Thoracic aorta (tissue), 2 donors: ENCODE results near the gene VPS37B. TPM values are rescaled to one million over a fixed set of nuclear protein-coding genes. Genes with fewer than 3 reads are reported as not detected.
"Not testable (repeated sequence)": the region's sequence is repeated elsewhere in the genome, so short reads cannot be mapped to it uniquely, and the experiment has no call there.

Experiments
- ATAC-seq: fragments of 150-250 bp; one replicate; pipeline ENCODE4 v1.8.0; 2017; ENCODE audit warnings: low read depth; ENCODE audit not compliant: insufficient number of reproducible peaks, low FRiP score
- DNase-seq: peaks from one replicate; pipeline ENCODE4 v3.0.0-alpha.2; 2020; ENCODE audit warnings: low spot score
- H3K27ac ChIP-seq, 2 donors: fragments of 200-600 bp; sonication (generic); 1 replicate in 1 of 2; 2 replicates in 1 of 2; pipeline ENCODE4 v1.5.1; 2016; ENCODE audit warnings: mild to moderate bottlenecking in 2 of 2, moderate library complexity in 2 of 2
- H3K27me3 ChIP-seq: fragments of 200-600 bp; sonication (generic); replicated peaks from 2 replicates; pipeline ENCODE4 v1.6.0; 2016; ENCODE audit warnings: mild to moderate bottlenecking; ENCODE audit not compliant: insufficient read depth
- H3K36me3 ChIP-seq: fragments of 200-600 bp; sonication (generic); one replicate; pipeline ENCODE4 v1.5.1; 2016
- H3K4me1 ChIP-seq, 2 donors: fragments of 200-600 bp; sonication (generic); 1 replicate in 1 of 2; 2 replicates in 1 of 2; pipeline versions ENCODE4 v1.5.1 to v1.6.0; 2016; ENCODE audit warnings: low read depth in 2 of 2, mild to moderate bottlenecking in 1 of 2; ENCODE audit not compliant: control insufficient read depth in 1 of 2
- H3K4me3 ChIP-seq: fragments of 200-600 bp; sonication (generic); 2 replicates; pipeline ENCODE4 v1.5.1; 2016; ENCODE audit warnings: mild to moderate bottlenecking
- H3K9me3 ChIP-seq: fragments of 200-600 bp; sonication (generic); 2 replicates; pipeline ENCODE4 v1.5.1; 2016
- CTCF ChIP-seq: fragments of 200-600 bp; sonication (generic); IDR thresholded peaks from one replicate; pipeline ENCODE4 v1.5.1; 2019; ENCODE audit warnings: antibody characterized with exemption
- total RNA-seq, 2 donors: library from RNA; depleted of rRNA; stranded (reverse); fragments of >200 nt; gene quantifications; one replicate each; pipeline versions ENCODE4 v1.1.0 to v1.2.3, GENCODE V29; 2016

Gene VPS37B
- total RNA-seq, 2 donors from 2014 or later, result 30.9 to 50.1 TPM

GRCh38 chr12:122878780-122879612 is 16.9 kb downstream of the VPS37B start:
- ATAC-seq (no peak), DNase-seq (no peak)
- Histone ChIP-seq H3K9me3 (no peaks in the 10 kb centered on the region), H3K27ac (no peak overlapping the region), H3K27me3 (no peaks in the 10 kb centered on the region), H3K36me3 (no peaks in the 10 kb centered on the region), H3K4me3 (no peak overlapping the region), H3K4me1 (peaks cover 0 to 33% of the 10 kb centered on the region in 2 donors)
- TF ChIP-seq CTCF, result no peak

- Histone ChIP-seq H3K4me1 (peaks cover 9 to 39% of the 10 kb centered on the region in 2 donors), H3K27ac (no peak overlapping the region), H3K4me3 (no peak overlapping the region), H3K9me3 (no peaks in the 10 kb centered on the region), H3K36me3 (no peaks in the 10 kb centered on the region), H3K27me3 (no peaks in the 10 kb centered on the region)
- ATAC-seq (no peak), DNase-seq (no peak)
- TF ChIP-seq CTCF, result no peak
Measured at GRCh38 chr12:122876731-122877130, 19.2 kb downstream of the VPS37B start.

GRCh38 chr12:122876281-122876680 is 19.6 kb downstream of the VPS37B start:
- H3K4me1 ChIP-seq, result peaks cover 13 to 43% of the 10 kb centered on the region in 2 donors
- H3K27me3 ChIP-seq, DNase-seq, H3K36me3 ChIP-seq, H3K27ac ChIP-seq, H3K4me3 ChIP-seq, ATAC-seq, H3K9me3 ChIP-seq: not testable (repeated sequence)

DNA sequence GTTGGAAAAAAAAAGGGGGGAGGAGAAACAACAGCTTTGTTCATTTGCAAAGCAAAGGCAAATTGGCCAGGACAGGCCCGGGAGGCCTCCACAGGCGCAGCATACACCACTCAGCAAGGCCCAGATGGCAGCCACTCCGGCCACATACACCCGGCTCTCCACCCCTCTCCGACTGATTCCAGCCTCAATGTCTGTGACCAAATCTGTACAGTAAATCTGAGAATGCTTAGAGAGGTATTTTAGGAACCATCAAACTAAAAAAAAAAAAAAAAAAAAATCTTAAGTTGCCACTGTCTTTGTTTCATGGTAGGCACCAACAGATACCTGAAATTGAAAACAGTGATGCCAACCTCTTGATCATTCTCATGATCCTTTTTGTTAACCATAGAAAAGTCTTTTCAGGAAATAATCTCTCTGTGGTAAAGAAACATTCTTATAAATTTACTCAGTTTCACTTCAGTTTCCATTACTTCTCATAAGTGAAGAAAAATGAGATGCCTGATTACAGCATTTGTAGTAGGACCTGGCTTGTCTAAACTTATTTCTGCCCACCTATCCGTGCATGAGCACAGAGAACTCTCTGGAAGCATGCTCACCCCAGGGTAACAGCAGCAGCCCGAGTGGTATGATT is 20.2 kb downstream of the VPS37B start:
- DNase-seq (no peak), ATAC-seq (no peak)
- Histone ChIP-seq H3K27me3 (no peaks in the 10 kb centered on the region), H3K9me3 (no peaks in the 10 kb centered on the region), H3K36me3 (no peaks in the 10 kb centered on the region), H3K27ac (no peak overlapping the region), H3K4me1 (peaks cover 19 to 43% of the 10 kb centered on the region in 2 donors), H3K4me3 (no peak overlapping the region)
- no peak for TF ChIP-seq CTCF

DNA sequence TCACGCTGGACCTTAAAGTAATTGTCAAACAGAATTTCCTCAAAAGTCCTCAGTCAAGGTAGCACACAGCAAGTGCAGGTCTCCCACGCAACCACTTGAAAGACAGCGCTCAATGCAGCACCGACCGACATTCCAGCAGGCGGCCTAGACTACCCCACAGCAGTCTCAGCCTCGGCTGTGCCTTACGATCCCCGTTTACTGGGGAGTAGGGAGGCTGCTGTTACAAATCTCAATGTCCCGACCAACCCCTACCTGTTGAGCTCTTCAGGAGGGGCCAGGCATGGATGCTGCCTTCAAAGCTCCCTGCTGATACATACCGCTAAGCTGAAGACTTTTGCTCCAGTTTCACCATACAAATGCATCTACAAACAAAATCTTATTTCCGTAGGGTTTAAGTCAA is 21.8 kb downstream of the VPS37B start:
- Histone ChIP-seq H3K4me1 (peaks cover 25 to 33% of the 10 kb centered on the region in 2 donors), H3K4me3 (no peak overlapping the region), H3K27ac (no peak overlapping the region), H3K27me3 (no peaks in the 10 kb centered on the region), H3K36me3 (peaks cover 4% of the 10 kb centered on the region), H3K9me3 (no peaks in the 10 kb centered on the region)
- ATAC-seq (no peak), DNase-seq (no peak)
- TF ChIP-seq CTCF, result no peak
